Esophagus squamous epithelium (tissue), 5 donors: ENCODE data around the gene EIF3A. TPM values are rescaled to one million over a fixed set of nuclear protein-coding genes. Genes with fewer than 3 reads are reported as not detected.
"Not testable (repeated sequence)": the region's sequence is repeated elsewhere in the genome, so short reads cannot be mapped to it uniquely, and the experiment has no call there.

Experiments
- DNase-seq: peaks from one replicate; lab custom pipeline; 2025; lab: John Stamatoyannopoulos, UW
- H3K27ac ChIP-seq, 4 donors: fragments of 200-600 bp; sonication (generic); one replicate each; pipeline ENCODE4 v1.5.1; 2016 to 2019; ENCODE audit warnings: mild to moderate bottlenecking in 1 of 4
- H3K27me3 ChIP-seq, 4 donors: fragments of 200-600 bp; sonication (generic); 1 replicate in 3 of 4; 2 replicates in 1 of 4; pipeline versions ENCODE4 v1.5.1 to v1.6.0; 2017 to 2021; ENCODE audit warnings: antibody characterized with exemption in 1 of 4
- H3K36me3 ChIP-seq, 3 donors: fragments of 200-600 bp; sonication (generic); one replicate each; pipeline ENCODE4 v1.5.1; 2016 to 2019
- H3K4me1 ChIP-seq, 3 donors: fragments of 200-600 bp; sonication (generic); one replicate each; pipeline ENCODE4 v1.5.1; 2017 to 2019
- H3K4me3 ChIP-seq, 4 donors: fragments of 200-600 bp; sonication (generic); 1 replicate in 3 of 4; 2 replicates in 1 of 4; pipeline ENCODE4 v1.5.1; 2016 to 2019; ENCODE audit warnings: mild to moderate bottlenecking in 2 of 4, moderate library complexity in 1 of 4
- H3K9me3 ChIP-seq, 3 donors: fragments of 200-600 bp; sonication (generic); one replicate each; pipeline ENCODE4 v1.5.1; 2016 to 2019
- POLR2A ChIP-seq, 4 donors: fragments of 450-650 bp; IDR thresholded peaks; one replicate each; pipeline ENCODE4 v1.6.1; 2017; ENCODE audit warnings: antibody characterized with exemption in 4 of 4, mild to moderate bottlenecking in 4 of 4, moderate library complexity in 3 of 4
- WGBS, 2 donors: methylation state at CpG; one replicate each; pipeline ENCODE4 v1.1.5; 2018; 5-methylcytosine and 5-hydroxymethylcytosine counted together
- intact Hi-C: fragments of 100-400 bp; cut with DNase I; formaldehyde crosslinking; loops from one replicate; pipeline ENCODE4 v1.15.0; 2022
- total RNA-seq, 4 donors: library from RNA; depleted of rRNA; stranded (reverse); fragments of >200 nt; gene quantifications; one replicate each; pipeline ENCODE4 v1.1.0, GENCODE V29; 2016
- TF ChIP-seq, protein P1 (sequence below), 6 experiments: fragments of 450-650 bp in 4 of 6; fragments of 200-600 bp in 2 of 6; sonication (generic) in 2 of 6; IDR thresholded peaks; one replicate each; pipeline ENCODE4 v1.5.1; 2016 to 2019; ENCODE audit warnings: antibody characterized with exemption in 6 of 6, mild to moderate bottlenecking in 4 of 6, moderate library complexity in 4 of 6
- donor health status: DM: yes; HTN: yes; CAD: no.

Gene EIF3A
- total RNA-seq, 4 donors from 2014 or later: 71.8 to 135 (median 101) TPM

DNA sequence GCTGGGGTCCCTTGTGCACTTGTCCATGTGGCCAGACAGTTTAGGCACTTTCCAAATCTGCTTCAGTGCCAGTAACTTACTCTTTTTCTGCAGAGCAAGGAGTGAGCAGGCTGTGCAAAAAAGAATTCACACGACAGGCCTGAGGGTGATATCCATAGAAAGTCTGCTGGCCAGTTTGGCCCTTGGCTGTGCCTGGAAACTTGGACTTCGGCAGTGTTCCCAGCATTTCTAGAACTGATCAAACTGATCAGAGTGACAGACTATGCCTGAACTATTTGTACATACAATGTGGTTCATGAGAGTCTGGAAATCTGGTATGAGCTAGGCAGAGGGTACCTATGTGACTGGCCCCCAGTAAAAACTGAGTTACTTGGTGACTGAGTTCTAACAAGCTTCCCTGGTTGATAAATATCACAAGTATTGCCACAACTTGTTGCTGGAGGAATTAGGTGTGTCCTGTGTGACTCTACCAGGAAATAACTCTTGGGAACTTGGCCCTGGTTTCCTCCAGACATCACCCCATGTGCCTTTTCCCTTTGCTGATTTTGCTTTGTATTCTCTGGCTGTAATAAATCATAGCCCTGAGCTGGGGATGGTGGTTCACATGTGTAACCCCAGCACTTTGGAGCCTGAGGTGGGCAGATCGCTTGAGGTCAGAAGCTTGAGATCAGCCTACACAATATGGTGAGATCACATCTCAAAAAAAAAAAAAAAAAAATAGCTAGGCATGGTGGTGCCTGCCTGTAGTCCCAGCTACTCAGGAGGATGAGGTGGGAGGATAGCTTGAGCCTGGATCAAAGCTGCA, 20.0 kb upstream of the EIF3A start:
- no peak for DNase-seq
- no peak for TF ChIP-seq POLR2A (IDR thresholded peaks at IDR 0.05)
- Histone ChIP-seq H3K9me3 (no peaks in the 10 kb centered on the region), H3K4me3 (no peak overlapping the region), H3K4me1 (peaks cover 19 to 53% (median 25%) of the 10 kb centered on the region in 3 donors), H3K27ac (peak overlapping the region; percentile 88 to 92 (median 88)), H3K36me3 (no peaks in the 10 kb centered on the region), H3K27me3 (no peaks in the 10 kb centered on the region)
- intact Hi-C loops: no loop called here
- 42 to 47% methylated on average over 2 to 3 of the region's 3 CpGs for WGBS, 2 donors

DNA sequence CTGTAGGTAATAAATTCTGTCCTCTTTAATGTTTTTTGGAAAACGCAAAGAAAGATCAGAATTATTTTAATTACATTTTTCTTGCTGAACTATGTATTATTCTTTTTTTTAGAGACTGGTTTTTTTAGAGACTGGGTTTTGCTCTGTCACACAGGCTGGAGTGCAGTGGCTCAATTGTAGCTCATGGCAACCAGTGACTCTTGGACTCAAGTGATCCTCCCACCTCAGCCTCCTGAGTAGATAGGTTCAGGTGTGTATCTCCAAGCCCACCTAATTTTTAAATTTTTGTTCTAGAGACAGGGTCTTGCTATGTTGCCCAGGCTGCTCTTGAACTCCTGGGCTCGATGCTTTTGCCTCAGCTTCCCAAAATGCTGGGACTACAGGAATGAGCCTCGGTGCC, 18.0 kb upstream of the EIF3A start:
- WGBS, 2 donors: 89 to 93% methylated on average over 3 of the region's 3 CpGs
- peaks cover 11 to 39% (median 16%) of the 10 kb centered on the region in 3 donors for H3K4me1 ChIP-seq
- no peak for DNase-seq
- H3K36me3 ChIP-seq: no peaks in the 10 kb centered on the region
- H3K4me3 ChIP-seq: no peak overlapping the region
- intact Hi-C loops: no loop called here
- no peaks in the 10 kb centered on the region for H3K27me3 ChIP-seq
- H3K27ac ChIP-seq: no peak overlapping the region
- H3K9me3 ChIP-seq: no peaks in the 10 kb centered on the region
- no peak for TF ChIP-seq POLR2A (IDR thresholded peaks at IDR 0.05)
- TF ChIP-seq, protein P1, sequence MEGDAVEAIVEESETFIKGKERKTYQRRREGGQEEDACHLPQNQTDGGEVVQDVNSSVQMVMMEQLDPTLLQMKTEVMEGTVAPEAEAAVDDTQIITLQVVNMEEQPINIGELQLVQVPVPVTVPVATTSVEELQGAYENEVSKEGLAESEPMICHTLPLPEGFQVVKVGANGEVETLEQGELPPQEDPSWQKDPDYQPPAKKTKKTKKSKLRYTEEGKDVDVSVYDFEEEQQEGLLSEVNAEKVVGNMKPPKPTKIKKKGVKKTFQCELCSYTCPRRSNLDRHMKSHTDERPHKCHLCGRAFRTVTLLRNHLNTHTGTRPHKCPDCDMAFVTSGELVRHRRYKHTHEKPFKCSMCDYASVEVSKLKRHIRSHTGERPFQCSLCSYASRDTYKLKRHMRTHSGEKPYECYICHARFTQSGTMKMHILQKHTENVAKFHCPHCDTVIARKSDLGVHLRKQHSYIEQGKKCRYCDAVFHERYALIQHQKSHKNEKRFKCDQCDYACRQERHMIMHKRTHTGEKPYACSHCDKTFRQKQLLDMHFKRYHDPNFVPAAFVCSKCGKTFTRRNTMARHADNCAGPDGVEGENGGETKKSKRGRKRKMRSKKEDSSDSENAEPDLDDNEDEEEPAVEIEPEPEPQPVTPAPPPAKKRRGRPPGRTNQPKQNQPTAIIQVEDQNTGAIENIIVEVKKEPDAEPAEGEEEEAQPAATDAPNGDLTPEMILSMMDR (IDR thresholded peaks at IDR 0.05): no peak

DNA sequence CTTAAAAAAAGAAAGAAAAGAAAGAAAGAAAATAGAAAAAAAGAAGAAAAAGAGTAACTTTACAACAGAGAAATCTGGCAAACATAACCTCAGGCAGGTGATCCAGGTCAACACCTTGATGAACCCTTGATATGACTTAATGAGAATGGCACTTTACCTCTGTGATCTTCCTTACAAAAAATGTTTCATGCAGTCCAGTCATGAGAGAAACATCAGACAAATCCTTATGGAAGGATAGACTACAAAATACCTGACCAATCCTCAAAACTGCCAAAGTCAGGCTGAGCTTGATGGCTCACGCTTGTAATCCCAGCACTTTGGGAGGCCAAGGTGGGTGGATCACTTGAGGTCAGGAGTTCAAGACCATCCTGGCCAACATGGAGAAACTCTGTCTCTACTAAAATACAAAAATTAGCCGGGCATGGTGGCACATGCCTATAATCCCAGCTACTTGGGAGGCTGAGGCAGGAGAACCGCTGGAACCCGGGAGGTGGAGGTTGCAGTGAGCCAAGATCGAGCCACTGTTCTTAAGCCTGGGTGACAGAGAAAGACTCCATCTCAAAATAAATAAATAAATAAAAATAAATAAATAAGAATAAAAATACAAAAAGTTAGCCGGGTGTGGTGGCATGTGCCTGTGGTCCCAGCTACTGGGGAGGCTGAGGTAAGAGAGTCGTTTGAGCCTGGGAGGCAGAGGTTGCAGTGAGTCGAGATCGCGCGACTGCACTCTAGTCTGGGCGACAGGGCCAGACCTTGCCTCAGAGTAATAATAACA, 16.2 kb upstream of the EIF3A start:
- H3K4me3 ChIP-seq, H3K27me3 ChIP-seq, H3K27ac ChIP-seq, intact Hi-C loops, H3K9me3 ChIP-seq, DNase-seq, H3K36me3 ChIP-seq: not testable (repeated sequence)
- 84 to 93% methylated on average over 12 of the region's 12 CpGs for WGBS, 2 donors
- peaks cover 6 to 23% (median 13%) of the 10 kb centered on the region in 3 donors for H3K4me1 ChIP-seq

DNA sequence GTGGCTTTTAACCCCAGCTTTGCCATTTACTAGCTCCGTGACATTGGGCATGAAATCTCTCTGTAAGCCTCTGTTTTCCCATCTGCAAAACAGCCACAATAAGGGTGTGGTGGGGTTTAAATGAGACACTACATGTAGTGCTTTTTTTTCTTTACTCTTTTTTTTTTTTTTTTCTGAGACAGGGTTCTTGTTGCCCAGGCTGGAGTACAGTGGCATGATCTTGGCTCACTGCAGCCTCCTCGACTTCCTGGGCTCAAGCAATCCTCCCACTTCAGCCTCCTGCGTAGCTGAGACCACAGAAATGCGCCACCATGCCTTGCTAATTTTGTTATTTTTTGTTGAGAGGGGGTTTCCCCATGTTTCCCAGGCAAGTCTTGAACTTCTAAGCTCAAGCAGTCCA, 15.0 kb upstream of the EIF3A start:
- Histone ChIP-seq H3K9me3 (no peaks in the 10 kb centered on the region), H3K4me3 (no peak overlapping the region), H3K27ac (no peak overlapping the region), H3K4me1 (peaks cover 0 to 23% (median 10%) of the 10 kb centered on the region in 3 donors), H3K36me3 (no peaks in the 10 kb centered on the region), H3K27me3 (no peaks in the 10 kb centered on the region)
- intact Hi-C loops: no loop called here
- DNase-seq: no peak
- 52 to 79% methylated on average over 4 of the region's 4 CpGs for WGBS, 2 donors
- no peak for TF ChIP-seq POLR2A (IDR thresholded peaks at IDR 0.05)
- TF ChIP-seq, protein P1 (IDR thresholded peaks at IDR 0.05): no peak

DNA sequence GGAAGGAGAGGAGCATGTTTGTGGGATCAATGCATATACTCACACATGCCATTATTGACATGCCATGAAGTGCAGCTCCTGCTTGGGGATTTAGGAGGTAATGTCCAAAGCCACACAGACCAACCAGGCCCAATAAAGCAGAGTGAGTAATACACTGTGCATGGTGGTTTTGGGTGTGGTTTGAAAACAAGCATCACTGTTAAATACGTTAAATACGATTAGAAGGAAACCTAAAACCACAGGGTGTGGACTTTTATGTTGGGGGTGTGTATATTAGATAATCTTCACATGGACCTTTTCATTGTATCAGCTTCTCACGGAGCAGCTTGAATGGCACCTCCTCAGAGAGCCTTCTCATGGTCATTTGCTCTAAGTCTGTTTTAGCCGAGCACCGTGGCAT, 10.4 kb upstream of the EIF3A start:
- 26 to 42% methylated on average over 3 to 5 of the region's 5 CpGs for WGBS, 2 donors
- H3K27ac ChIP-seq: peak overlapping the region; percentile 29 to 77 (median 62)
- DNase-seq: no peak

More for the DNA sequence above, 10.4 kb upstream of the EIF3A start:
- no peaks in the 10 kb centered on the region for H3K9me3 ChIP-seq
- intact Hi-C loops: no loop called here
- H3K27me3 ChIP-seq: no peaks in the 10 kb centered on the region
- H3K36me3 ChIP-seq: no peaks in the 10 kb centered on the region
- H3K4me3 ChIP-seq: no peak overlapping the region
- TF ChIP-seq, protein P1 (IDR thresholded peaks at IDR 0.05): no peak
- no peak for TF ChIP-seq POLR2A (IDR thresholded peaks at IDR 0.05)
- peaks cover 0 to 32% (median 6%) of the 10 kb centered on the region in 3 donors for H3K4me1 ChIP-seq
